GM19099 (cell line): ENCODE data around the gene PSEN2.

ENCODE experiments used
- POLR2A ChIP-seq: IDR thresholded peaks from 3 replicates; pipeline ENCODE4 v1.6.1; 2011; ENCODE audit warnings: low read depth; ENCODE audit not compliant: insufficient read length; ENCODE audit errors: extremely low read depth

The PSEN2 gene

GRCh38 chr1:226890331-226891108, 20.1 kb downstream of the PSEN2 start:
- TF ChIP-seq POLR2A, result no peak

GRCh38 chr1:226891346-226891745, 20.9 kb downstream of the PSEN2 start:
- no peak for TF ChIP-seq POLR2A

GRCh38 chr1:226891846-226892523, 21.6 kb downstream of the PSEN2 start:
- no peak for TF ChIP-seq POLR2A

GRCh38 chr1:226892524-226892875, 22.1 kb downstream of the PSEN2 start:
- TF ChIP-seq POLR2A, result no peak

GRCh38 chr1:226893936-226894335, 23.5 kb downstream of the PSEN2 start:
- TF ChIP-seq POLR2A, result no peak

GRCh38 chr1:226894826-226895225, 24.4 kb downstream of the PSEN2 start:
- no peak for TF ChIP-seq POLR2A

GRCh38 chr1:226895644-226896043, 25.2 kb downstream of the PSEN2 start:
- no peak for TF ChIP-seq POLR2A

- TF ChIP-seq POLR2A, result no peak
Observed at GRCh38 chr1:226898246-226898645, 27.8 kb downstream of the PSEN2 start.

GRCh38 chr1:226901421-226901820, 31.0 kb downstream of the PSEN2 start:
- TF ChIP-seq POLR2A, result no peak

GRCh38 chr1:226902601-226903000, 32.2 kb downstream of the PSEN2 start:
- TF ChIP-seq POLR2A, result no peak

GRCh38 chr1:226903819-226904716, 33.7 kb downstream of the PSEN2 start:
- TF ChIP-seq POLR2A, result no peak

- TF ChIP-seq POLR2A, result no peak
Observed at GRCh38 chr1:226904772-226905171, 34.4 kb downstream of the PSEN2 start.

- no peak for TF ChIP-seq POLR2A
Observed at GRCh38 chr1:226908419-226908818, 38.0 kb downstream of the PSEN2 start.

- no peak for TF ChIP-seq POLR2A
Observed at GRCh38 chr1:226908913-226909312, 38.5 kb downstream of the PSEN2 start.

- TF ChIP-seq POLR2A, result no peak
Observed at GRCh38 chr1:226912587-226913176, 42.3 kb downstream of the PSEN2 start.
